Trophoblast cell (in vitro differentiated cells and primary cell): ENCODE data around the gene TNFSF13.
"Not testable (repeated sequence)": the region's sequence is repeated elsewhere in the genome, so short reads cannot be mapped to it uniquely, and the experiment has no call there.

Source experiments
- DNase-seq, 2 donors: peaks; one replicate each; pipeline ENCODE4 v3.0.0-alpha.2; 2016
- H2AFZ ChIP-seq: 2 replicates; pipeline ENCODE4 v1.6.1; 2013; ENCODE audit warnings: low read length, moderate library complexity, mild to moderate bottlenecking; ENCODE audit not compliant: insufficient read depth, poor library complexity
- H2AK5ac ChIP-seq: 2 replicates; pipeline ENCODE4 v1.6.1; 2013; ENCODE audit warnings: mild to moderate bottlenecking, low read length
- H2BK120ac ChIP-seq: 2 replicates; pipeline ENCODE4 v1.6.1; 2013; ENCODE audit warnings: low read length, mild to moderate bottlenecking, moderate library complexity; ENCODE audit not compliant: insufficient read depth, poor library complexity
- H2BK12ac ChIP-seq: 2 replicates; pipeline ENCODE4 v1.6.1; 2013; ENCODE audit warnings: mild to moderate bottlenecking, low read length, moderate library complexity
- H2BK5ac ChIP-seq: 2 replicates; pipeline ENCODE4 v1.6.1; 2013; ENCODE audit warnings: low read length, low read depth, moderate library complexity, mild to moderate bottlenecking; ENCODE audit not compliant: poor library complexity
- H3K14ac ChIP-seq: 2 replicates; pipeline ENCODE4 v1.6.1; 2013; ENCODE audit warnings: mild to moderate bottlenecking, low read length
- H3K18ac ChIP-seq: 2 replicates; pipeline ENCODE4 v1.6.1; 2013; ENCODE audit warnings: mild to moderate bottlenecking, low read length
- H3K23ac ChIP-seq: 2 replicates; pipeline ENCODE4 v1.6.1; 2013; ENCODE audit warnings: low read length
- H3K27ac ChIP-seq: 2 replicates; pipeline ENCODE4 v1.5.1; 2013; ENCODE audit warnings: low read depth, mild to moderate bottlenecking, inconsistent platforms, low read length, moderate library complexity
- H3K27me3 ChIP-seq: 2 replicates; pipeline ENCODE4 v1.6.1; 2013; ENCODE audit warnings: inconsistent platforms, mild to moderate bottlenecking, low read length, moderate library complexity; ENCODE audit not compliant: insufficient read depth
- H3K36me3 ChIP-seq, 2 experiments: 1 replicate in 1 of 2; 2 replicates in 1 of 2; pipeline ENCODE4 v1.6.1; 2013; ENCODE audit warnings: low read length in 2 of 2, mild to moderate bottlenecking in 2 of 2, moderate library complexity in 1 of 2; ENCODE audit not compliant: insufficient read depth in 2 of 2, control insufficient read depth in 1 of 2
- H3K4ac ChIP-seq: 2 replicates; pipeline ENCODE4 v1.6.1; 2013; ENCODE audit warnings: low read depth, mild to moderate bottlenecking, low read length, moderate library complexity
- H3K4me1 ChIP-seq, 2 experiments: 1 replicate in 1 of 2; 2 replicates in 1 of 2; pipeline ENCODE4 v1.6.1; 2013; ENCODE audit warnings: low read length in 2 of 2, mild to moderate bottlenecking in 2 of 2, moderate library complexity in 1 of 2; ENCODE audit not compliant: insufficient read depth in 2 of 2, control insufficient read depth in 1 of 2
- H3K4me2 ChIP-seq: 2 replicates; pipeline ENCODE4 v1.6.1; 2013; ENCODE audit warnings: inconsistent platforms, mild to moderate bottlenecking, low read length, moderate library complexity
- H3K4me3 ChIP-seq: 2 replicates; pipeline ENCODE4 v1.5.1; 2013; ENCODE audit warnings: mild to moderate bottlenecking, low read depth, low read length, inconsistent platforms
- H3K79me1 ChIP-seq: one replicate; pipeline ENCODE4 v1.6.1; 2013; ENCODE audit warnings: low read length
- H3K79me2 ChIP-seq: 2 replicates; pipeline ENCODE4 v1.6.1; 2013; ENCODE audit warnings: low read length, mild to moderate bottlenecking; ENCODE audit not compliant: control insufficient read depth, insufficient read depth, poor library complexity
- H3K9ac ChIP-seq: 2 replicates; pipeline ENCODE4 v1.6.1; 2013; ENCODE audit warnings: mild to moderate bottlenecking, low read length
- H3K9me3 ChIP-seq: 2 replicates; pipeline ENCODE4 v1.6.1; 2013; ENCODE audit warnings: low read depth, mild to moderate bottlenecking, control low read depth, inconsistent platforms, low read length; ENCODE audit not compliant: insufficient read depth
- H4K12ac ChIP-seq: 2 replicates; pipeline ENCODE4 v1.6.1; 2013; ENCODE audit warnings: low read depth, mild to moderate bottlenecking, low read length, moderate library complexity
- H4K8ac ChIP-seq: 2 replicates; pipeline ENCODE4 v1.6.1; 2013; ENCODE audit warnings: low read depth, mild to moderate bottlenecking, low read length, moderate library complexity
- H4K91ac ChIP-seq: one replicate; pipeline ENCODE4 v1.6.1; 2013; ENCODE audit warnings: low read depth, mild to moderate bottlenecking, low read length, moderate library complexity
- WGBS: extraction: QIAGEN DNeasy Blood & Tissue Kit; methylation state at CpG from one replicate; pipeline ENCODE4 v1.1.7; 2013; ENCODE audit warnings: missing lambda C conversion rate; ENCODE audit not compliant: insufficient read length, insufficient coverage; ENCODE audit errors: extremely low coverage; 5-methylcytosine and 5-hydroxymethylcytosine counted together

Gene TNFSF13

GRCh38 chr17:7593296-7593695 lies 34.7 kb downstream of the TNFSF13 start:
- Histone ChIP-seq H3K4ac (no peak overlapping the region), H2BK5ac (no peak overlapping the region), H2AK5ac (no peak overlapping the region), H4K12ac (no peak overlapping the region), H3K9ac (no peak overlapping the region), H2AFZ (no peak overlapping the region), H3K14ac (no peak overlapping the region), H3K4me1 (peaks cover 26 to 29% of the 10 kb centered on the region in 2 experiments), H3K4me3 (no peak overlapping the region), H4K91ac (no peak overlapping the region), H3K23ac (no peak overlapping the region), H3K79me2 (peaks cover 4% of the 10 kb centered on the region), H3K27ac (no peak overlapping the region), H3K36me3 (peaks cover 58 to 63% of the 10 kb centered on the region in 2 experiments), H3K4me2 (no peak overlapping the region), H2BK12ac (no peak overlapping the region), H3K18ac (no peak overlapping the region), H3K9me3 (peaks cover 4% of the 10 kb centered on the region), H3K79me1 (peaks cover 8% of the 10 kb centered on the region), H3K27me3 (no peaks in the 10 kb centered on the region), H2BK120ac (no peak overlapping the region), H4K8ac (no peak overlapping the region)
- no peak for DNase-seq
- no CpG with 5 or more reads among the region's 12 CpGs for WGBS

- not testable (repeated sequence) for H3K18ac ChIP-seq, H3K79me1 ChIP-seq, H2BK120ac ChIP-seq, H2BK12ac ChIP-seq, DNase-seq, H2AFZ ChIP-seq, H2BK5ac ChIP-seq, H3K4me2 ChIP-seq, H4K12ac ChIP-seq, H4K8ac ChIP-seq, H3K23ac ChIP-seq, H3K4me1 ChIP-seq, H3K27ac ChIP-seq, H2AK5ac ChIP-seq, H3K9ac ChIP-seq, H3K27me3 ChIP-seq, H4K91ac ChIP-seq, H3K4me3 ChIP-seq, H3K4ac ChIP-seq, H3K14ac ChIP-seq, H3K9me3 ChIP-seq, H3K79me2 ChIP-seq
- H3K36me3 ChIP-seq, result peaks cover 69 to 72% of the 10 kb centered on the region in 2 experiments
- WGBS, result no CpG with 5 or more reads among the region's 5 CpGs
Measured at GRCh38 chr17:7597561-7597960, 39.0 kb downstream of the TNFSF13 start.

GRCh38 chr17:7606280-7606679 lies 47.7 kb downstream of the TNFSF13 start:
- WGBS, result no CpG with 5 or more reads among the region's 4 CpGs

DNA sequence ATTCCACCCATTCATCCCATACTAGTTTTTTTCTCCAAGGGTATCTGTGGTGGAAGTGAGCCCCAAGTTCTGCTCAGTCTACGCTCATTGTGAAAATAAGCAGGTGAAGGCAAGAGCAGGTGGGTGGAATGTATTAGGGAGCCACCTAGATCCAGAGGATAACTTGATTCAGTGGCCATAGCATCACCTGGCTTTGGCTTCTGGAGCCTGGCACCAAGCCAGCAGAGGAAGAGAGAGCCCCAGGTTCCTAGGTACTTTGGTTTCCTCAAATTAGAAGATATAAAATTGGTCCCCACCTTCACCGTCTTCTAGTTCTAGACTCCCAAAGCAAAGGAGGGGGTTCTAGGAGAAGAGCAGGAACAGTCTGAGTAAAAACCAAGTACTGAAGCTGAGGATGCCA lies 52.1 kb downstream of the TNFSF13 start:
- no peaks in the 10 kb centered on the region for H3K27me3 ChIP-seq
- no peak overlapping the region for H3K14ac ChIP-seq
- H2AFZ ChIP-seq, result no peak overlapping the region
- no peak overlapping the region for H2BK120ac ChIP-seq
- no peak overlapping the region for H3K23ac ChIP-seq
- H2BK12ac ChIP-seq, result no peak overlapping the region
- no peak overlapping the region for H3K27ac ChIP-seq
- no CpG with 5 or more reads among the region's 2 CpGs for WGBS
- H3K4me2 ChIP-seq, result no peak overlapping the region
- H4K8ac ChIP-seq, result no peak overlapping the region
- H3K9me3 ChIP-seq, result no peaks in the 10 kb centered on the region
- H3K4me1 ChIP-seq, result peaks cover 8 to 9% of the 10 kb centered on the region in 2 experiments
- H2AK5ac ChIP-seq, result no peak overlapping the region
- H3K4me3 ChIP-seq, result no peak overlapping the region
- H3K4ac ChIP-seq, result no peak overlapping the region
- H4K12ac ChIP-seq, result no peak overlapping the region
- no peak overlapping the region for H3K9ac ChIP-seq
- no peak for DNase-seq
- peaks cover 7% of the 10 kb centered on the region for H3K79me1 ChIP-seq
- no peak overlapping the region for H3K18ac ChIP-seq
- no peak overlapping the region for H4K91ac ChIP-seq
- peaks cover 5 to 8% of the 10 kb centered on the region in 2 experiments for H3K36me3 ChIP-seq
- no peak overlapping the region for H2BK5ac ChIP-seq
- H3K79me2 ChIP-seq, result peaks cover 6% of the 10 kb centered on the region

More at GRCh38 chr17:7606280-7606679, 47.7 kb downstream of the TNFSF13 start:
- Histone ChIP-seq H2AK5ac (no peak overlapping the region), H3K9ac (no peak overlapping the region), H3K4me3 (no peak overlapping the region), H4K8ac (no peak overlapping the region), H3K27ac (no peak overlapping the region), H3K79me1 (no peaks in the 10 kb centered on the region), H3K27me3 (no peaks in the 10 kb centered on the region), H2BK5ac (no peak overlapping the region), H4K91ac (no peak overlapping the region), H2BK12ac (no peak overlapping the region), H3K18ac (no peak overlapping the region), H3K4me2 (no peak overlapping the region), H3K36me3 (peaks cover 35 to 42% of the 10 kb centered on the region in 2 experiments), H4K12ac (no peak overlapping the region), H3K9me3 (no peaks in the 10 kb centered on the region), H3K4ac (no peak overlapping the region), H3K14ac (no peak overlapping the region), H3K23ac (no peak overlapping the region), H2BK120ac (no peak overlapping the region), H2AFZ (no peak overlapping the region), H3K4me1 (no peaks in the 10 kb centered on the region), H3K79me2 (no peaks in the 10 kb centered on the region)
- no peak for DNase-seq
